ENCODE results near the gene GTF3C2. TPM values are rescaled to one million over a fixed set of nuclear protein-coding genes. Genes with fewer than 3 reads are reported as not detected.
"Not testable (repeated sequence)": the region's sequence is repeated elsewhere in the genome, so short reads cannot be mapped to it uniquely, and the experiment has no call there.

Gene GTF3C2
- total RNA-seq, 1 donor from 2014 or later: 43.8 TPM

GRCh38 chr2:27372937-27373336 is 16.4 kb upstream of the GTF3C2 start:
- DNase-seq (ENCODE audit: extremely low read depth, low read depth, low spot score): no peak

- DNase-seq (ENCODE audit: extremely low read depth, low read depth, low spot score): no peak
Observed at GRCh38 chr2:27370816-27371620, 14.5 kb upstream of the GTF3C2 start.

- peak; percentile 90 for DNase-seq (ENCODE audit: extremely low read depth, low read depth, low spot score)
Observed at GRCh38 chr2:27370026-27370815, 13.7 kb upstream of the GTF3C2 start, which contains the start of the genes EIF2B4 and SNX17. Gene EIF2B4, minus strand, starts transcription at chr2:27370338. Its CDS starts 24 bp downstream, at chr2:27370314. Gene SNX17, plus strand, starts transcription at chr2:27370616. Its CDS starts 128 bp downstream, at chr2:27370744.

- DNase-seq (ENCODE audit: extremely low read depth, low read depth, low spot score): no peak
Observed at GRCh38 chr2:27369471-27370025, 13.0 kb upstream of the GTF3C2 start.

GRCh38 chr2:27363933-27364332 is 7.4 kb upstream of the GTF3C2 start:
- no peak for DNase-seq (ENCODE audit: extremely low read depth, low read depth, low spot score)

GRCh38 chr2:27362678-27363420 is 6.3 kb upstream of the GTF3C2 start:
- DNase-seq (ENCODE audit: extremely low read depth, low read depth, low spot score): no peak

GRCh38 chr2:27356056-27356381 is 545 bp downstream of the GTF3C2 start:
- DNase-seq (ENCODE audit: extremely low read depth, low read depth, low spot score): no peak

GRCh38 chr2:27354597-27354927 is 2.0 kb downstream of the GTF3C2 start:
- DNase-seq (ENCODE audit: extremely low read depth, low read depth, low spot score): no peak

- DNase-seq (ENCODE audit: extremely low read depth, low read depth, low spot score): no peak
Observed at GRCh38 chr2:27353762-27354596, 2.6 kb downstream of the GTF3C2 start.

GRCh38 chr2:27353386-27353761 is 3.2 kb downstream of the GTF3C2 start:
- not testable (repeated sequence) for DNase-seq (ENCODE audit: extremely low read depth, low read depth, low spot score)

GRCh38 chr2:27351802-27352598 is 4.6 kb downstream of the GTF3C2 start:
- DNase-seq (ENCODE audit: extremely low read depth, low read depth, low spot score): no peak

- DNase-seq (ENCODE audit: extremely low read depth, low read depth, low spot score): no peak
Observed at GRCh38 chr2:27350106-27350693, 6.4 kb downstream of the GTF3C2 start.

GRCh38 chr2:27347641-27348040 is 8.9 kb downstream of the GTF3C2 start:
- no peak for DNase-seq (ENCODE audit: extremely low read depth, low read depth, low spot score)

GRCh38 chr2:27336173-27336572 is 20.4 kb downstream of the GTF3C2 start:
- no peak for DNase-seq (ENCODE audit: extremely low read depth, low read depth, low spot score)

- DNase-seq (ENCODE audit: extremely low read depth, low read depth, low spot score): no peak
Observed at GRCh38 chr2:27335311-27335710, 21.3 kb downstream of the GTF3C2 start.

- no peak for DNase-seq (ENCODE audit: extremely low read depth, low read depth, low spot score)
Observed at GRCh38 chr2:27324720-27325119, 31.8 kb downstream of the GTF3C2 start.

- DNase-seq (ENCODE audit: extremely low read depth, low read depth, low spot score): no peak
Observed at GRCh38 chr2:27323596-27324285, 32.8 kb downstream of the GTF3C2 start.

Measured in glomerular endothelial cell (primary cell).